ENCODE measurements around the gene ABTB1.

ABTB1 gene

DNA sequence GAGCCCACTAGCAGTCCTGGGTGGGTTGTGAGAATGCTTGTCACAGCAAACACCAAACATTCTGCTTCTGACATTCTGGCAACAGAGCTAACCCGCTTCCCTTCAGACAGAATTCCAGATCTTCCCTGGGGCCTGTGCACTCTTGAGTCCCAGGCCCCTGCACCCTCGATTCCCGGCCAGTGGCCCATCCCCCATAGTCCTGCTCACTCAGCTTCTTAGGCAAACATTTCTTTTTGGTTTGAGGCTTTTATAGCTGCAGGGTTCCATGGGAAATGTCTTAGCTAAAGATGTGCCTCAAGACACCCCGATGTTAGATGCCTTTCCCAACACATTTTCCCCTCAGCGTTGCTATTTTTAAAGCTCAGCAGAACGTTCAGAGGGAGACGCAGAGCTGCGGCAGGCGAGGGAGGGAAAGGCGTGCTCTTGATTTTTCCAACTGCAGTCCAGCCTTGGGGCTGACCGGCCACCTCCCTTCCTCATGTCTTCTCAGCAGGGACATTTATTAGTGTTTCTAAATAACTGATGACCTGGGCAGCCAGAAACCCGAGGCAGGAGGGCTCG, 35.2 kb downstream of the ABTB1 start:
- no peak for DNase-seq

DNA sequence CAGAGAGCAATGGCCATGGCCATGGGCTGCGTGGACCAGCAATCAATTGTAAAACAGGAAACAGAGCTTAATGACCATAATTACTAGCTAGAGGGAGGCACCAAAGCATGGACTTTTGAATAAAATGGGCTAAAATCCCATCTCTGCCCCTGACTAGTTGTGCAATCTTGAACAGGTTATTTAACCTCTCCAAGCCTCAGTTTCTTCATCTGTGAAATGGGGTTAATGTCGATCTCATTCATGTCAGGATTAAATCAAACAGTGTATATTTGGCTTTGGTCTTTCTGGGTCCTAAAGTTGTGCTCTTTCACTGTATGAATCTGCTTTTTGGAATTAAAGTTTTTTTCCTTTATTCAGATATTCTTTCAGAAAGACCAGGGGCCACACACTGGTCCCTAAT, 36.1 kb downstream of the ABTB1 start:
- DNase-seq, result no peak

DNA sequence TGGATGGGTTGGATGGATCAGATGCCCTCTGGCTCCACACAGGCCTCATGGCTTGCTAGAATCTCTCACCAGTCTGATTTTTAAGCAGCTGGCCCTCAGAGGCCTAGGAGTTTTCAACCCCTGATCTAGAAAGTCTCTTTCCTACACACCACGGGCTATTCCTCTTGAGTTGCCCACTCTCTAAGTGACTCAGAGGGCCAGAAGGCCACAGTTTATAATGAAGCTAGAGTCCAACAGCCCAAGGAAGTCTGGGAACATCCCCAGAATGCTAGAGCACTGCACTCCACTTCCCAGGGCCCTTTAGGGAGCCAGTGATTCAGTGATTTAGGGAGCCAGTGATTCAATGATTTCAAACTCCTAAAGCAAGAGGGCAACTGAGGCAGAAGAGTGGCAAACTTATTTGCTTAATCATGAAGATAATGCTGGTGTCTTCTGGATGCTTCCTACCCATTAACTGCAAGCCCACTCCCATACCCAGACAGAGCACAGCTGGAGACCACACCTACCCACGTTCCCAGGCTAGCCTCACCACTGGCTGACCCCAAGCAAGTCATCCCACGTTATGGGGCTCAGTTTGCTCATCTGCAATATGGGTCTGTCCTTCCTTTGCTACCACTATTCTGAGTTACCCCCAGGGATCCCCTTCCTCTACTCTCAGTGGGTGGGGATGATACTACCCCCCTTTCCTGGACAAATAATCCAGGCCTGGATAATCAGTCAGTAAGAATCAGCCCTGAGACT, 36.7 kb downstream of the ABTB1 start:
- no peak for DNase-seq

DNA sequence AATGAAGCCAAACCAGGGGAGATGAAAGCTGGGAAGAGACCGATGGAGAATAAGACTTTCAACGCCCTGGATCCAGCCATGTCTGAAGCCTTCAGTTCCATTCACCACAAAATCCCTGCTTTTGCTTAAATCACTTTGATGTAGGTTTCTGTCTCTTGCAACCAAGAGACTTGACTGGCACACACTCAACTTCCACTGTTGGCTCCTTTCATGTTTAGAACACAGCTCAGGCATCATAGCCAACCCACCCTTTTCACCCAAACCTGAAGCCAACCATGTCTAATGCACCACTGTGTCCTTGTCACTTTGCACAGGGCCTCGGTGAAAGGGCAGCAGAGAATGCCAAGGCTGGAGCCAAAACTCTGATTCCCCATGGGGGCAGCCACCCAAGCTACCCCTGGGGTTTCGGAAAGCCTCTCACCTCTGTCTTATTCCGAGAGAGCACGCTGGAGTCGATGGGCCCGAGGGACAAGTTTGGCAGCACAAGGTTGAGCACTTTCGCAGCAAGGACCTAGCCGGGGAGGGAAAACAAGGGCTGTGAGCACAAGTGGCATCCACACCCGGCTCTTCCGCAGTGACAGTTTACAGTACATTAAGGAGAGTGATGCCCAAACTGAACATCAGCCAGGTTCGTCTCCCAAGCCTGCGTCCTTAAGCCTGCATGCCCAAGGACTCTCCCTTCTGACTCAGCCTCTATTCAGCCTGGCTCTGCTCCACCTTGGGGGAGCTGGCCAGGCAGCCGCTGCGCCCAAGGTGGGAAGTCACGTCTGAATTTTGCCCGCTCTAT, 37.6 kb downstream of the ABTB1 start:
- no peak for DNase-seq

DNA sequence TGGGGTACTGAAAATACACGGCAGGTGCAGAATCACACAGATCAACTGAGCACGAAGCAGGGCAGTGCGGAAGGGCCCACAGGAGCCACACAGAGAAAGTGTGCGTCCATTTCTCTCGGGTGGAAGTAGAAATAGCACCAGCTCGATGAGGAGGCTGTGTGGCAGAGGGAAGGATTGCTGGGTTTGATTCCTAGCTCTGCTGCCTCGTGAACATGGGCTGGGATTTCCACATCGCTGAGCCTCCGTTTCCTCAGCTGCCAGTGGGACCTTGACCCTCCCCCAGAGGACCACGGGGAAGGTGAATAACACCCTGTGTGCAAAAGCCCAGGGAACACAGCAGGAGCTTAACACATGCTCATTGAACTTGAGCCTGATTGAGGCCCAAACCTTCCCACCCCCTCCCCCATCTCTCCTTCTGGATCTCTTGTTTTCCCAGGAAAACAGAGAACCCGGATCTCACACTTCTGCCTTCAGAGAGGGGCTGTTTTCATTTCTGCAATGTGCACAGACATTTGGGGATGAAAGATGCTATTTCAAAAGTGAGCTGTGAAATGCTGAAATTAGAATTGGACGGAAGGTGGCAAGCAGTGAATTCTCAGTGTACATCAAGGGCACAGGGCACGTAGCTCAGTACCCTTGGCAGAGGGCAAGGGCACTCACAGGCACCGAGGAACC, 38.4 kb downstream of the ABTB1 start:
- no peak for DNase-seq

DNA sequence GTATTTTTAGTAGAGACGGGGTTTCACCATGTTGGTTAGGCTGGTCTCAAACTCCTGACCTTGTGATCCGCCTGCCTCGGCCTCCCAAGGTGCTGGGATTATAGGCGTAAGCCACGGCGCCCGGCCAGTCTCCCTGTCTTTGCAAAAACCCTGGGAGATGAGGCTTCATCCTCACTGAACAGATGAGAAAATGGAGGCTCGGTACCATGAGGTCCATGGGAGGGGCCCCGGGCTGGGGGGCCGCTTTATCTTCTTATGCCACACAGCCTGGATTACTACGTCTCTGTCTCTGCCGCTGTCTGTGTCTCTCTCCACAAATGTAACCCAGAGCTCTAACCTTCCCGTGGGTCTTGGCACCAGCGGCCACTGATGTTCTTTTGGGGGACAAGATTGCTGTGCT, 39.1 kb downstream of the ABTB1 start:
- no peak for DNase-seq

DNA sequence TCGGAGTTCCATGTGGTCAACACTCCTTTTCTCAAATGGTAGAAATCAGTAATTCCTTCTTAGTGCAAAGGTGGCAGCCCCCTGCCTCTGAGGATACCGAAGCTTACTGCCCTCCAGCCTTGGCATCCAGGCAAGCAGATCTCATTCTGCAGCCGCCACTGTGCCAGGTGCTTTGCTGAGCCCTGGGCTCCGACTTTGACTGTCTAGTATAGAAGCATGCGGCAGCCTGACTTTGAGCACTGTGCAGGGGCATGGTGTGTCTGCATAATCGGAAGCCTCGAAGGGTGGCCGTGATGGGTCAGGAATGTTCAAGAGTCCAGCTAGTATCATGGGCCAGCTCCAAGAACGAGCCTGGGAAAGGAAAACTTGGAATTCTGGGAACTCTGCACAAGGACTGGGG, 39.7 kb downstream of the ABTB1 start:
- DNase-seq, result no peak

DNA sequence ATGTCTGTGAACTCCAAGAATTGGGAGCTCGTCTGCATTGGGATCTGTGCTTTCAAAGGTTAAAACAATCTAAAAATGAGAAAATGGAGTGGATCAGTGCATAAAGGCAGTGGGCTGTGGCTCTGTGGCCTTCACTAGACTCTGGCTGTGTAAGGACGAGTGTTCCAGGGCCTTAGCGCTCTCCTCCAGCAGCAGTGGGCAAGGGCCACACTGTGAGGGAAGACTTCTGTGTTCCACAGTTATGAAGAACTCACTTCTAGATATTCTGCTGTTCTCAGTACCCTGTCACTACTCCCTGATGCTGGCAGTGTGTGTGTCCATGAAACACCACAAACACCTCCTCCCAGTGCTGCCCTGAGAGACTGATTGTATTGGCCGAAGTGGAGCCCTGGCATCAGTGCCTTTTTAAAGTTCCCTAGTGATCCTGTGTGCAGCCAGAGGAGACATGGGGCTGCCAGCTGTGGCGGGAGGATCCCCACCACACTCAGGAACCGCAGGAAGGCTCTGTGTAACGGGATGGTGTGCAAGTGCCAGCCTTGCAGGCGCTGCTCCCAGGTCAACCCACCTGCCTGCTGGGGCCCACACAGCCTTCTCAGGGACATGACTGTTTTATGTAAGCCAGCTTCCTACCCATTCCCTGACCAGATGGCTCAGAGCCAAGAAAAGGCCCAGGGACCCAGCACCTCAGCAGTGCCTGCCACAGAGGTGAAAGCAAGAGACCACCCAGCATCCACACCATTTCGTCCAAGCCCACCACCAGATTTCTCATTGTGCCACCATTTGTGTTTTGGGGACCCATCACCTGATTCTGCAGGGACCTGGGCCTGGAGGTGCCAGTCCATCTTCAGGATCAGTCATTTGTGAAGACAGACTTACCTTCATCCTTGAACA, 40.4 kb downstream of the ABTB1 start:
- no peak for DNase-seq

DNA sequence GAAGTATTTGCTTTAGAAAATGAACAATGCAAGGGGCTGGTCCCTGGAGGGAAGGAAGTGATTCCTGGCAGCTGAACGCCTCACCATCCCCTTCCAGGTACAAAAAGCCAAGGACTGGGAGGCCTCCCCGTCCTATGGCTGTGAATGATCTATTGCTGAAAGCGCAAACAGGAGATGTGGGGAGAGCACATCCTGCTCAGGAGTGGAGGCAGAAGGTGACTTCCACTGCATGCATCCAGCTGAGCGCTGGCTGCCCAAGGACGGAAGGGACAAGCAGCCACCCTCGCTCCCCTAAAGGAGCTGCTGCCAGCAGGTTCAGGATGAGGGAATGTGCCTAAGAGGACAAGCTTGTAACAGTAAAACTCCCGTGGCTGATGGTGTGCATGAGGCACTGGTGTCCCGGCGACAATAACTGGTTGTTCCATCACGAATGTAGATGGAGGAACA, 41.4 kb downstream of the ABTB1 start:
- no peak for DNase-seq

DNA sequence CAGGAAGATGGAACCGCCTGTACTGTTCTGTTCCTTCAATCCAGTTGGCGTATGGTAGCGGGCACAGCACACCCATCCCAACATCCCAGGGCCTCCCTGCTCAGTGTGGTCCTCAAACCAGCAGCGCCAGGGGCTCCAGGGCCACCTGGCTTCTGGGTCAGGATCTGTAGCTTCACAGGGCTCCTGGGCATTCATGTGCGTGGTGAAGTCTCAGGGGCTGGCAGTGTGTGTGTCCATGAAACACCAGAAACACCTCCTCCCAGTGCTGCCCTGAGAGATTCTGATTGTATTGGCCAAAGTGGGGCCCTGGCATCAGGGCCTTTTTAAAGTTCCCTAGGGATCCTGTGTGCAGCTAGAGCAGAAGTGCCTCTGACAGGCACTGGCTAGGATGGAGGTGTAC, 42.1 kb downstream of the ABTB1 start:
- DNase-seq, result no peak

DNA sequence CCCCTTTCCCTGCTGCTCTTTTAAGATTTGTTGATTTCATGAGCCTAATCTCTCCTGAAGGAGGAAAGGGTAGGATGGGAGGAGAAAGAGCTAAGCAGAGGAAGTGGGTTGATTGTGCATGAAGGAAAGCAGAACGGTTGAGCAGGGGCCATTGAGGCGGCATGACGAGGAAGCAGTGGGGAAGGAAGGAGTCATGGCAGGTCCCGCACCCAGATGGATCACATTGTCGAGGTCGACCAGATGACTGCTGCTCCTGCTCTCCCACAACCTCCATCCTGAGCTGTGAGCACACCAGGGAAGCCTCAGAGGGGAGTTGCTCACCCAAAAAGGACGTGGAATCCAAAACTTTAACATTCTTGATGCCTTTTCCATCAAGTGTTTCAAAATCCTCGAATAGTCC, 42.8 kb downstream of the ABTB1 start:
- no peak for DNase-seq

DNA sequence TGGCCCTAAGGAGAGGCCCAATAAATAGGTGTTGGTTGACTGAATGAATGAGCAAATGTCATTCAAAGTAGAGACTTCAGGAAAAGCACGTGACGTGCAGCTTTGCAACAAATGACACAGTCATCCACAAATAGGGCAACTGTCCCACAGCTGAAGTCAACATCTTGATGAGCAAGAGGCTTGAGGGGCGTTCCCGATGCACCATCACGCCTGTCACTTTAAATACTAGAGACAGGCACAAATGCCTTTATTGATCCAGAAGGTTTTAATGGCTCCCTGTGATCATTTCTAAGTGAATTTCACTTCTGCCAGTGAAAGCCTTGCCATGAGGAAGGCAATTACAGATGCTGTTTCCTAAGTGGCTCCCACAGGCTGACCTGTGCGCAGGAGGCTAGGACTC, 43.6 kb downstream of the ABTB1 start:
- DNase-seq, result no peak

DNA sequence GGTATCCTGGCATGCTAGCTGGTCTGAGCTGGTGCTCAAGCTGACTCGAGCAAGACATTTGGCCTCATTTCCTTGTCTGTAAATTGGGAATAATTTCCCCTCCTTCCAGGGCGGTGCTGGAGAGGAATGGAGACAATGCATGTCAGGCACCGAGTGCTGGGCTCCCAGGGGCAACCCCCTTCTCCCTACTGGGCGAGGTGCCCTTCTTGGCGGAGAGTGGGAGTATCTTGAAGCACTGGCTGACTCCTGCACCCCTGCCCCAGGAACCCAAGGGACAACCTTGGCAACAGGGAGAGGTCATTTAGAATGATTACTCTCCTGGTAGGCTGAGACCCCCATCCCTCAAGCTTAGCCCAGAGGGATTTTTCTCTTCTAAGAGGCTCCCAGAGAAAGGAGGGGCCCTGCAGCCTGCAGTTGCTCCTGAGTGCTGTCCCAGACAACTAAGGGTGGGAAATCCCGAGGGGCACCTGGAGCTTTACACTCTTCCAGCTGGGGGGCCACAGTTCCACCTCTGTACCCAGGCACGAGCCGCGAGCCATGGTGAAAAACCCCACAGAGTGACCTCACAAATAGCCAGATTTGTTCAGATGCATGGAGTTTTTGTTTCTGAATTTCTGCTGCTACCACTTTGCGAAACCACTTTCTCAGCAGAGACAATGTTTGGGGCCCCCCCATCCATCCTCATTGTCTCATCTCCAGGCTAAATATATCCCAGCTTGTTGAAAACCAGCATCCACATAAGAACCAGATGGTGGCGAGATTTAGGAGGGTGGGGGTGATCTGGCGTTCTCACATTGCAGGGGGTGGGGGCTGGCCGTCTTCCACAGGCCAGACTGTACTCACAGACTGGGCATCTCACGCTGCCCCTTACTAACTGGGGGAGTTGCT, 44.8 kb downstream of the ABTB1 start:
- no peak for DNase-seq

DNA sequence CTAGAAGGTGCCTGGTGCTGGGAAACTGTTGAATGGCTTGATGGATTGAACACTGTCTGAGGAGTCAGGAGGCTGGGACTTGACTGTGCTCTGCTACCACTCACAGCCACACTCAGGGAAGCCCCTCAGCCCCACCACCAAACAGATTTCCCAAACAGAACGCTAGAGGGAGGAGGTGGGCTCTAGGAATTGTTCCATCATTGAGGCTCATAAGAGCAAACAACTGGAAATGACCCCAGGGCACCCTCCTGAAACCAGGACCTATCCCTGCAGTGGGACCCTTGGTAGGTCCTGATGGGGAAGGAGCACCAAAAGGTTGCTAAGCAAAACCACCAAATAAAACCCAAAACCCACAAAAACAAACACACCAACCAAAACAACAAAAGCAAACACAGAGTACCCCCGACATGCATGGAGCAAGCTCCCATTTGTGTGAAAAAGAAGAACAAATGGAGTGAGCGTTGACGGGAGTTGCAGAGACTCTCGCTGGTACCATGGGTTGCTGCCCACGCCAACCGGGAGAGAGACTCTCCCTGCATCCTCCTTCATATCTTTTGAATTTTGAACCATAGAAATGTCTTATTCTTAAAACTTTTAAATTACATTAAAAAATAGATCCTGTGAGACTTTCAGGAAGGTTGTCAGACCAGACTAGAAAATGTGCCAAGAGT, 45.6 kb downstream of the ABTB1 start:
- no peak for DNase-seq

DNA sequence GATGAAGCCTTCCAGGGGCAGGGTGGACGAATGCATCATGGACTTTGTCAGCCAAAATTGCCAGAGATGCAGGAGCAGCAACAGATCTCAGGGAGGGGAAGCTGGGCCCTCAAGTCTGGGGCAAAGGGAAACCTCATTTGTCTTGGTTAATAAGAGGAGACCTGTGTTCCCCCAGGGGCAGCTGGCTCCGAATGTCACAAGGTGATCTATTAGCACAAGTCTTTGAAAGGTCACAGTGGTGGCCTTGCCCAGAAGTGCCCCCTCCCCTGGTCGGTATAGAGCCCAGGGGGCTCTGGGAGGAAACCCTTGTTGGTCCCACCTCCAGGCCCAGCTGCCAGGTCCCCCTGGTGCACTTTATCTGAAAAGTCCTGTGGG, 46.2 kb downstream of the ABTB1 start:
- no peak for DNase-seq

DNA sequence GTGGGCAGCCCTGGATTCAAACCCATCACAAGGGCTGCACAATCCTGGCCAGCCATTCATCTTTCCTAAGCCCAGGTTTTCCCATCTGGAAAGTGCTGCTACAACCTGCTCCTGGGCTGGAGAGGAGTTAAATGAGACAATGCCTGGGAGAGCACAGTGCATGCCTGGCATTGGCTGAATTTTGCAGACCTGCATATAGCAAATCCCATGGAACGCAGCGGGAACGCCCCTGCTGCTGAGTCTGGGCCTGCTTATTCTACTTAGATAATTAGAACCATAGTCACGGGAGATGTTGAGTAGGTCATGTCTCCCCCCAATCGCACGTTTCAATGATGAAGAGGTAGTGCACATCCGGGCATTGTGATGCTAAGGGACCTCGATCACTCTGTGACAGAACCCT, 46.6 kb downstream of the ABTB1 start:
- DNase-seq, result no peak

DNA sequence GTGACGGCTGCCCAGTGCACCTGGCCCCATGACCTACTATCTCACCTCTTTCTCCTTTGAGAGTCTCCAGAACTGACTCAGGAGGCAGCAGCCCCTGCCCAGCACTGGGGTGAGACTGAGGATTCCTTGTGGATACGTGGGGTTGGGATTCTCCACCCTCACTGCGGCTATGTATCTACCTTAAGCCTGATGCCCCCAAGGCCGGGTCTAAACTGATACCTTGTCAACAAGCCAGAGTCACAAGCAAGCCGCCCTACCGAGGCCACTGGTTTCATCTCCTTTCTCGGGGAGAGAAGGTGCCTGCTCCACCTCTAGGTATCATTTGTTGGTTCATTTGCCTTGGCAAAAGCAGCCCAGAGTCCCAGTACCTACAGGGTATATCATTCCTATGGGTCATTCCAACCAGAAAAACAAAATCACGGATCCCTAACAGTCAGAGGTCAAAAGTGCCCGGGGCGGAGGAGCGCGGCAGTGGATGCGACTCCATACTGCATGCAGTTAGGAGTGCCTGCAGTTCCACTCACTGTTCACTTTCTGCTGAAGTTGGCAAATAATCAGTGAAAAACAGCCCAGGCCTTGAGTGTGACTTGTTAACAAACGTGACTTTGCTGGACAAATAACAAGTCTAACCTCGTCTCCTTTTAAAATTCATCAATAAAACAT, 47.5 kb downstream of the ABTB1 start:
- DNase-seq, result no peak

DNA sequence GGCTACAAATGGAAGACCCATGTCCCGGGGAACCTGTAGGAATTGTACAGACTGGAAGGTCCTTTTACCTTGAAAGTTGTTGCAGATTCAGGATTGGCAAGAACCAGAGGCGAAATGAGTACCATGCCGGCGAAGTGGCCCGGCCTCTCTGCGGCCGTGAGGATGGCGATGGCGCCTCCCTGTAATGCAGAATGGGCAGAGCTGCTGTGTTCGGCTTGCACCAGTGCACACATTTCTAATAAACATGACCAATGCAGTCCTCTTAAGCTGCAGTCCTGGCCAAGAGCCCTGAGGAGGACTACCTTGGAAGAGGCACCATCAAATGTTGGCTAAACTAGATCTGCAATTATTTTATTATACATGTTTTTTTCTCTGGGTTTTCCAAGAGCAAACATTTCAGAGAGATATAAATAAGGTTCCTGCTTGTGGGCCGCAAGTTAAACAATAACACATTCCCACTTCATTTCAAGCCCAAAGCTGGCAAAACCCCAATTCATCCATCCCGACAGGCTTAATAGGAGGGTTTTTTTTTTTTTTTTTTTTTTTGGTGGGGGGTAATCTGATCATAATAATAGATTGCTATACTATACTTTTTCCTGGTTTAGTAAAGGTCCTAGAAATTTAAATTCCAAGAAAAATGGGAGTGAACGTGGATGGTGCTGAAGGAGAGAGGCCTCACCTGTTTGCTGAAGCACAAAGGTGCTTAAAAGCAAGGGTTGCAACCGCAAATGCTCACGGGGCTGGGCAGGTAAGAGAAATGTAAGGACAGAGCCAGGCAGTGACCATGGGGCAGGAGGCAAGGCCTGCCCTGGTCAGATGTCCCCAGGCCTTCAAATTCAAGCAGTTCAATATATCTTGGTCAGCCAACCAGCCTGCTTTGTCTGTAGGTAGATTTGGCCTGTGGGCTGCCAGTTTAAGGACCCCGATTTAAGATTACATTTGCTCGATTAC, 48.5 kb downstream of the ABTB1 start:
- DNase-seq, result no peak

DNA sequence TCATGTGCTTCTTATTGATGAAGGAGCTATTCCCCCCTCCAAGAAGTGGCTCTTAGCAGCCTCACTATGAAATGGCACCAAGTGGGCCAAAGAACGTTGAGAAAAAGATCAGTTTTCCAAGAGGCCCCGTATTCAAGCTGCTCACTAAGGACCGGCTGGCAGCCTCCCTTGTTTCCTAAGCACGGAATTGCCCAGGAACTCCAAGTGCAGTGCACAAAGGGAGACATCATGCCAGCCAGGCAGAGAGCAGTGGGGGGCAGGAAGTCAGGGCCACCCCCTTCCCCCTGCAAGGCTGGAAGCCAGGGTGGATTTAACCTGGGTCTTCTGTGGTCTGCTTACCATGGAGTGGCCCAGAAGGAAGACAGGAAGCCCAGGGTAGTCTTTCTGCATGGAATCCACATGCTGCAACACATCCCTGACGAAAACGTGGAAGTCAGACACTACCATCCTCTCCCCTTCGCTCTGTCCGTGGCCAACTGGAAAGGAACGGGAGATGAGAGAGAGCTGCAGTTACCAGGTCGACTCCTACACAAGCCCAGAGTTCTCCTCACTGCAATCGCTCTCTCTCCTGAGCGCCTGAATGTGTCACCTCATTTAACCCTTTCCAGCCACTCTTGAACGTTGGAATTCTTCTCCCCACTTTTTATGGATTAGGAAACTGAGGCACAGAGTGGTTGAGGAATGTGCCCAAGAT, 49.5 kb downstream of the ABTB1 start:
- no peak for DNase-seq
